ENCODE results near the gene KRT38. TPM values are rescaled to one million over a fixed set of nuclear protein-coding genes. Genes with fewer than 3 reads are reported as not detected.
A peak's percentile ranks its signal among the peaks of the same experiment; 100 is the strongest.

KRT38 gene
- total RNA-seq, 6 donors from 2014 or later = not detected

DNA sequence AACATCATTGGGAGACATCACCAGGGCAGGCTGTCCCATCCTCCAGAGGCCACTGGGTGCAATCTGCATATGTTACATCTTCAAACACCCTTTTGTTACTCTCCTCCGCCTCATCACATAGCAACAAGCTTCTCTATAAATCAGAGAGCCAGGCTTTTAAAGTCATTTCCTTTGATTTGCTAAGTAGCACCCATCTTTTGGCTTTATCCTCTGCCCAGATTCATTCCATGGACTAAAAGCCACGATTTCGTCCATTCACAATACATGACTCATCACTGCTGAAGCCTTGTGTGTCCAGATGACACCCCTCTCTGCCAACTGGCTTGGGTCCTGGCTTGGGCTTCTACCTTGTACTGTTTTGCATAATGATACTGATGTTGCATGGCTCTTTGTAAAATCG is 2.0 kb upstream of the KRT38 start:
- no peak overlapping the region for H3K27ac ChIP-seq
- TF ChIP-seq EP300 (IDR thresholded peaks at IDR 0.05) = no peak
- no peak for TF ChIP-seq POLR2A (IDR thresholded peaks at IDR 0.05)
- TF ChIP-seq POLR2AphosphoS5 (IDR thresholded peaks at IDR 0.05) = no peak
- TF ChIP-seq, protein P1, sequence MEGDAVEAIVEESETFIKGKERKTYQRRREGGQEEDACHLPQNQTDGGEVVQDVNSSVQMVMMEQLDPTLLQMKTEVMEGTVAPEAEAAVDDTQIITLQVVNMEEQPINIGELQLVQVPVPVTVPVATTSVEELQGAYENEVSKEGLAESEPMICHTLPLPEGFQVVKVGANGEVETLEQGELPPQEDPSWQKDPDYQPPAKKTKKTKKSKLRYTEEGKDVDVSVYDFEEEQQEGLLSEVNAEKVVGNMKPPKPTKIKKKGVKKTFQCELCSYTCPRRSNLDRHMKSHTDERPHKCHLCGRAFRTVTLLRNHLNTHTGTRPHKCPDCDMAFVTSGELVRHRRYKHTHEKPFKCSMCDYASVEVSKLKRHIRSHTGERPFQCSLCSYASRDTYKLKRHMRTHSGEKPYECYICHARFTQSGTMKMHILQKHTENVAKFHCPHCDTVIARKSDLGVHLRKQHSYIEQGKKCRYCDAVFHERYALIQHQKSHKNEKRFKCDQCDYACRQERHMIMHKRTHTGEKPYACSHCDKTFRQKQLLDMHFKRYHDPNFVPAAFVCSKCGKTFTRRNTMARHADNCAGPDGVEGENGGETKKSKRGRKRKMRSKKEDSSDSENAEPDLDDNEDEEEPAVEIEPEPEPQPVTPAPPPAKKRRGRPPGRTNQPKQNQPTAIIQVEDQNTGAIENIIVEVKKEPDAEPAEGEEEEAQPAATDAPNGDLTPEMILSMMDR (IDR thresholded peaks at IDR 0.05) = no peak
- WGBS, 2 donors = 86 to 87% methylated on average over 4 of the region's 4 CpGs
- ATAC-seq (ENCODE audit: low FRiP score in 2 of 2) (no peak), DNase-seq (no peak)
- no peaks in the 10 kb centered on the region for H3K4me1 ChIP-seq
- no peaks in the 10 kb centered on the region for H3K27me3 ChIP-seq
- H3K4me3 ChIP-seq = no peak overlapping the region
- H3K9me3 ChIP-seq = no peaks in the 10 kb centered on the region
- H3K36me3 ChIP-seq = no peaks in the 10 kb centered on the region

DNA sequence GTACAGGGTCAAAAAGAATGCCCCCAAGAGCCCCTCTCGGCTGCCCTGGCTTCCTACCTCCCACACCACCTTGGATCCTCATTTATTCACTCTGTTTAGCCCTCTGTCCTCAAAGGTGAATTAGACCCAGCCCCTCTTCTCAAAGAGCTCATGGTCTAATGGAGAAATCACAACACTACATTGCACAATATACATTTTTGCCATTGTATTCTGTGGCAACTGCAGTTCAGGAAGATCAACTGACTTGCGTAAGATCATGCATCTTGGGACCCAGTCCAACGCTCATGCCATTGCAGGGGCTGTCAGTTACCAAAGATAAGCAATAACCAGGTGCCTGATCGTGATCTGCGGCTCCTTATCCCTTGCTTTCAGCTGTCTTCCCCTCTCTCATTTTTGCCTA is 1.4 kb downstream of the KRT38 start:
- no peak overlapping the region for H3K27ac ChIP-seq
- 81 to 82% methylated on average over 4 of the region's 5 CpGs for WGBS, 2 donors
- no peaks in the 10 kb centered on the region for H3K9me3 ChIP-seq
- ATAC-seq (ENCODE audit: low FRiP score in 2 of 2) (no peak), DNase-seq (no peak)
- no peaks in the 10 kb centered on the region for H3K4me1 ChIP-seq
- H3K36me3 ChIP-seq = no peaks in the 10 kb centered on the region
- TF ChIP-seq POLR2A (IDR thresholded peaks at IDR 0.05) (no peak), POLR2AphosphoS5 (IDR thresholded peaks at IDR 0.05) (no peak), EP300 (IDR thresholded peaks at IDR 0.05) (no peak)
- TF ChIP-seq, protein P1 (IDR thresholded peaks at IDR 0.05) = no peak
- H3K27me3 ChIP-seq = no peaks in the 10 kb centered on the region
- H3K4me3 ChIP-seq = no peak overlapping the region

- no peaks in the 10 kb centered on the region for H3K27me3 ChIP-seq
- H3K27ac ChIP-seq = no peak overlapping the region
- TF ChIP-seq EP300 (IDR thresholded peaks at IDR 0.05) (no peak), POLR2A (IDR thresholded peaks at IDR 0.05) (no peak), POLR2AphosphoS5 (IDR thresholded peaks at IDR 0.05) (no peak)
- TF ChIP-seq, protein P1 (IDR thresholded peaks at IDR 0.05) = no peak
- WGBS, 2 donors = 82 to 89% methylated on average over 9 of the region's 9 CpGs
- no peaks in the 10 kb centered on the region for H3K9me3 ChIP-seq
- no peaks in the 10 kb centered on the region for H3K4me1 ChIP-seq
- H3K4me3 ChIP-seq = no peak overlapping the region
- no peak for DNase-seq
- ATAC-seq (ENCODE audit: low FRiP score in 2 of 2) = no peak
- H3K36me3 ChIP-seq = no peaks in the 10 kb centered on the region
Observed at GRCh38 chr17:41437769-41438168, 3.0 kb downstream of the KRT38 start.

DNA sequence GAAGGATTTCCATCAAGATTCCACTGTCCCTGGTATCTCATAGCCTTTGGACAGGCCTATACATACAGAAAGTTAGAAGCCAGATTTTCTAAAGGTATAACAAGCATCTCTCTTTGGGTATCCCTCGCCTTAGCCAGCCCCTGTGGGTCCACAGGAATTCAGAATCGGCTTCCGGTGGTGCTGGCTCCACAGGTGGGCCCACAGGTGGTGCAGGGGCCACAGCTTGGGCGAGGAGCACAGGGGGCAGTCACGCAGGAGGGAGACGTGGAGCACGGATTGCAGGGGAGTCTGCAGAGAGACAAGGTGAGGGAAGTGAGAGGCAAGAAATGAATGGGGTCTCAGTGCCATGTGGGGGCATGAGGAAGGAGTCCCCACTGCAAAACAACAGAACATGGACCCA is 3.5 kb downstream of the KRT38 start:
- no peaks in the 10 kb centered on the region for H3K9me3 ChIP-seq
- no peak overlapping the region for H3K27ac ChIP-seq
- WGBS, 2 donors = 79 to 82% methylated on average over 7 of the region's 7 CpGs
- no peaks in the 10 kb centered on the region for H3K4me1 ChIP-seq
- no peaks in the 10 kb centered on the region for H3K36me3 ChIP-seq
- peak in 1 of 2 donors; percentile 38 for DNase-seq
- ATAC-seq (ENCODE audit: low FRiP score in 2 of 2) = no peak
- no peak overlapping the region for H3K4me3 ChIP-seq
- H3K27me3 ChIP-seq = no peaks in the 10 kb centered on the region
- TF ChIP-seq POLR2AphosphoS5 (IDR thresholded peaks at IDR 0.05) = no peak
- TF ChIP-seq, protein P1 (IDR thresholded peaks at IDR 0.05) = no peak
- no peak for TF ChIP-seq POLR2A (IDR thresholded peaks at IDR 0.05)
- TF ChIP-seq EP300 (IDR thresholded peaks at IDR 0.05) = no peak

- no peak for DNase-seq
- no peak for ATAC-seq (ENCODE audit: low FRiP score in 2 of 2)
- H3K4me1 ChIP-seq = no peaks in the 10 kb centered on the region
- H3K36me3 ChIP-seq = no peaks in the 10 kb centered on the region
- H3K27ac ChIP-seq = no peak overlapping the region
- no peak for TF ChIP-seq POLR2AphosphoS5 (IDR thresholded peaks at IDR 0.05)
- TF ChIP-seq EP300 (IDR thresholded peaks at IDR 0.05) = no peak
- no peak for TF ChIP-seq POLR2A (IDR thresholded peaks at IDR 0.05)
- TF ChIP-seq, protein P1 (IDR thresholded peaks at IDR 0.05) = no peak
- no peak overlapping the region for H3K4me3 ChIP-seq
- H3K9me3 ChIP-seq = no peaks in the 10 kb centered on the region
- 57% methylated on average over 4 to 5 of the region's 5 CpGs for WGBS, 2 donors
- no peaks in the 10 kb centered on the region for H3K27me3 ChIP-seq
Observed at GRCh38 chr17:41434415-41434814, 6.4 kb downstream of the KRT38 start.
